ENCODE results near the gene CRTAC1.

Gene CRTAC1

DNA sequence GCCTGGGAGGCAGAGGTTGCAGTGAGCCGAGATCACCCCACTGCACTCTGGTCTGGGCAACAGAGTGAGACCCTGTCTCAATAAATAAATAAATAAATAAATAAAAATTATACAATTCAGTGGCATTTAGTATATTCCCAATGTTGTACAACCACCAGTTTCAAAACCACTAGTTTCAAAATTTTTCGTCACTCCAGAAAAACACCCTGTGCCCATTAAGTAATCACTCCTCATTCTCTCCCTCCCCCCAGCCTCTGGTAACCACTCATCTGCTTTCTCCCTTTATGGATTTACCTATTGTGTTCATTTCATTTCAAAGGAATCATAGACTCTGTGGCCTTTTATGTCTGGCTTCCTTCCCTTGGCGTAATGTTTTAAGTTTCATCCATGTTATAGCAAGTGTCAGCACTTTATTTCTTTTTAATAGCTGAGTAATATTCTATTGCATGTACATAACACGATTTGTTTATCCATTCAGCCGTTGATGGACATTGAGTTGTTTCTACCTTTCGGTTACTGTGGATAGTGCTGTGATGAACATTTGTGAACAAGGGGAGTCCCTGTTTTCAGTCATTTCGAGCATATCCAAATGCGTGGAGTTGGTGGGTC is 210.2 kb downstream of the CRTAC1 start:
- TF ChIP-seq, protein P1, sequence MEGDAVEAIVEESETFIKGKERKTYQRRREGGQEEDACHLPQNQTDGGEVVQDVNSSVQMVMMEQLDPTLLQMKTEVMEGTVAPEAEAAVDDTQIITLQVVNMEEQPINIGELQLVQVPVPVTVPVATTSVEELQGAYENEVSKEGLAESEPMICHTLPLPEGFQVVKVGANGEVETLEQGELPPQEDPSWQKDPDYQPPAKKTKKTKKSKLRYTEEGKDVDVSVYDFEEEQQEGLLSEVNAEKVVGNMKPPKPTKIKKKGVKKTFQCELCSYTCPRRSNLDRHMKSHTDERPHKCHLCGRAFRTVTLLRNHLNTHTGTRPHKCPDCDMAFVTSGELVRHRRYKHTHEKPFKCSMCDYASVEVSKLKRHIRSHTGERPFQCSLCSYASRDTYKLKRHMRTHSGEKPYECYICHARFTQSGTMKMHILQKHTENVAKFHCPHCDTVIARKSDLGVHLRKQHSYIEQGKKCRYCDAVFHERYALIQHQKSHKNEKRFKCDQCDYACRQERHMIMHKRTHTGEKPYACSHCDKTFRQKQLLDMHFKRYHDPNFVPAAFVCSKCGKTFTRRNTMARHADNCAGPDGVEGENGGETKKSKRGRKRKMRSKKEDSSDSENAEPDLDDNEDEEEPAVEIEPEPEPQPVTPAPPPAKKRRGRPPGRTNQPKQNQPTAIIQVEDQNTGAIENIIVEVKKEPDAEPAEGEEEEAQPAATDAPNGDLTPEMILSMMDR (IDR thresholded peaks at IDR 0.05; ENCODE audit: low read depth, low read length), result no peak
- DNase-seq, result no peak
- no peaks in the 10 kb centered on the region for H3K36me3 ChIP-seq
- no peak overlapping the region for H3K4me3 ChIP-seq (ENCODE audit: low read depth, low read length)
- no peaks in the 10 kb centered on the region for H3K27me3 ChIP-seq
- H3K9me3 ChIP-seq, result no peaks in the 10 kb centered on the region
- H3K4me1 ChIP-seq, result no peaks in the 10 kb centered on the region

- no peaks in the 10 kb centered on the region for H3K36me3 ChIP-seq
- H3K27me3 ChIP-seq, result no peaks in the 10 kb centered on the region
- TF ChIP-seq, protein P1 (IDR thresholded peaks at IDR 0.05; ENCODE audit: low read depth, low read length), result no peak
- no peaks in the 10 kb centered on the region for H3K4me1 ChIP-seq
- no peak for DNase-seq
- H3K4me3 ChIP-seq (ENCODE audit: low read depth, low read length), result no peak overlapping the region
- no peaks in the 10 kb centered on the region for H3K9me3 ChIP-seq
Measured at GRCh38 chr10:97818572-97818971, 211.8 kb downstream of the CRTAC1 start.

DNA sequence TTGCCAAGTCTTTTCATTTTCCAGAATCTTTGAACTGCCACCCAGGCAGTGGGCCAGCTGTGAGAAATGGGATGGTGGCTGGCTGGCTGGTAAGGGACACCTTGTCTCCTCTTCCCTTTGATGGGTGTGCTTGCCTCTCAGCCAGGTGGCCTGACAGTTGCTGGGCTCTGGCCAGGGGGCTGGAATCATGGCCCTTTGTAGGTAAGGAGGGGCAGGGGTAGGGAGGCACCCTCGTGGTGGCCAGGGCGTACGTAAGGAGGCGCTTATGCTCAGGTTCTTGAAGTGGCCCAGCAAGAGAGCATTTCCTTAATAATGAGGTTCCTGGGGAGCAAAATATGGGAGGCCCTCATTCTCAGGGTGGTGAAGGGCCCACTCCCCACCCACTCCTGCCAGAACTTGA is 213.8 kb downstream of the CRTAC1 start:
- no peak overlapping the region for H3K4me3 ChIP-seq (ENCODE audit: low read depth, low read length)
- H3K27me3 ChIP-seq, result no peaks in the 10 kb centered on the region
- no peaks in the 10 kb centered on the region for H3K9me3 ChIP-seq
- DNase-seq, result no peak
- no peaks in the 10 kb centered on the region for H3K4me1 ChIP-seq
- TF ChIP-seq, protein P1 (IDR thresholded peaks at IDR 0.05; ENCODE audit: low read depth, low read length), result no peak
- H3K36me3 ChIP-seq, result no peaks in the 10 kb centered on the region

Data from BE2C (cell line).